HG03139 (cell line): ENCODE data around the gene RRP8.

ENCODE experiments used
- ATAC-seq: cut with Tn5 transposase; IDR thresholded peaks from one replicate; pipeline ENCODE4 v1.9.1; 2021; ENCODE audit not compliant: unreplicated experiment

RRP8 gene

GRCh38 chr11:6572215-6572614 lies 31.2 kb downstream of the RRP8 start:
- ATAC-seq: no peak

- no peak for ATAC-seq
Measured at GRCh38 chr11:6571434-6572008, 31.9 kb downstream of the RRP8 start.

GRCh38 chr11:6570691-6571427 lies 32.6 kb downstream of the RRP8 start:
- no peak for ATAC-seq

GRCh38 chr11:6569706-6570105 lies 33.7 kb downstream of the RRP8 start:
- ATAC-seq: no peak

- ATAC-seq: no peak
Measured at GRCh38 chr11:6568191-6568918, 35.1 kb downstream of the RRP8 start.

- no peak for ATAC-seq
Measured at GRCh38 chr11:6567371-6567745, 36.1 kb downstream of the RRP8 start.

GRCh38 chr11:6566704-6567370 lies 36.6 kb downstream of the RRP8 start:
- no peak for ATAC-seq

GRCh38 chr11:6565988-6566703 lies 37.3 kb downstream of the RRP8 start:
- ATAC-seq: no peak

- ATAC-seq: no peak
Measured at GRCh38 chr11:6565325-6565724, 38.1 kb downstream of the RRP8 start.

- no peak for ATAC-seq
Measured at GRCh38 chr11:6563667-6564066, 39.7 kb downstream of the RRP8 start.

GRCh38 chr11:6563121-6563619 lies 40.2 kb downstream of the RRP8 start:
- ATAC-seq: no peak

GRCh38 chr11:6561288-6561687 lies 42.1 kb downstream of the RRP8 start:
- ATAC-seq: no peak

GRCh38 chr11:6559369-6559768 lies 44.0 kb downstream of the RRP8 start:
- ATAC-seq: no peak

GRCh38 chr11:6557761-6558674 lies 45.4 kb downstream of the RRP8 start:
- ATAC-seq: no peak

GRCh38 chr11:6557063-6557462 lies 46.4 kb downstream of the RRP8 start:
- ATAC-seq: no peak

GRCh38 chr11:6556139-6556949 lies 47.1 kb downstream of the RRP8 start:
- no peak for ATAC-seq

GRCh38 chr11:6554828-6555706 lies 48.3 kb downstream of the RRP8 start:
- no peak for ATAC-seq

GRCh38 chr11:6553634-6554033 lies 49.8 kb downstream of the RRP8 start:
- no peak for ATAC-seq
